ENCODE data around the gene CPLX1. TPM values are rescaled to one million over a fixed set of nuclear protein-coding genes. Genes with fewer than 3 reads are reported as not detected.
"Not testable (repeated sequence)": the region's sequence is repeated elsewhere in the genome, so short reads cannot be mapped to it uniquely, and the experiment has no call there.

The CPLX1 gene
- total RNA-seq, 4 donors from 2014 or later, result 0.31 to 0.96 (median 0.54) TPM; not detected in 1

- H3K27me3 ChIP-seq, result peaks cover 91% of the 10 kb centered on the region
- no peak for ATAC-seq
- WGBS, 2 donors (ENCODE audit: low coverage in 1 of 2), result 50 to 82% methylated on average over 4 to 7 of the region's 10 CpGs
Observed at GRCh38 chr4:813900-814299, 12.0 kb downstream of the CPLX1 start.

DNA sequence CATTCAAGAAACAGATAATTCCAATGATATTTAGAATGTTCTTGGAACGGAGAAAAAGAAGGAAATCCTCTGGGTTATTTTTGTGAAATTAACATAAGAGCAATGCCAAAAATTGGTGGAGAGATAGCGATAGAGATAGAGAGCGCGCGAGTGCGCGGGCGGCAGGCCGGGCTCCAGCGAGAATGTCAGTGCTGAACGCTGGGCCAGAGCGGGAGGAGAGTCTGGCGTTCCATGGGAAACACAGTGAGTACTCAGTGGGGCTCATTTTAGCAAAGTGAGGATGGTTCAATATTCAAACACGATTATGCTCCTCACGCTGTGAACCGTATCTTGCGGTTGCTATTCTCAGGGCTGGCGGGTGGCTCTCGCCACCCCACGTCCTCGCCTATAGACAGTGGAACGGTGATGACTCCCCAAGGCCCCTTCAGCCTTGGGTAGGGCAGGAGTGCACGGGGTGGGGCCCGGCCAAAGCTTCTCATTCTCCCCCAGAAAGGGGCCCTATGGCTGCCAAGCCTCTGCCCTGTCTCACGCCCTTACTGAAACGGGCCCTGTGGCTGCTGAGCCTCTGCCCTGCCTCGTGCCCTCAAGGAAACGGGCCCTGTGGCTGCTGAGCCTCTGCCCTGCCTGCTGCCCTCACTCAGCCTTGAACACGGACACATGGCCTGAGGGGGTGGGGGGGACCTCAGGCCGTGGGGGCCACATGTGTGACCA is 16.9 kb downstream of the CPLX1 start:
- Histone ChIP-seq H3K27ac (no peak overlapping the region), H3K27me3 (peaks cover 84% of the 10 kb centered on the region), H3K4me3 (no peak overlapping the region), H3K9me3 (no peaks in the 10 kb centered on the region), H3K4me1 (no peaks in the 10 kb centered on the region), H3K36me3 (no peaks in the 10 kb centered on the region)
- no peak for ATAC-seq
- 45% methylated on average over 15 to 16 of the region's 30 CpGs for WGBS, 2 donors (ENCODE audit: low coverage in 1 of 2)
- TF ChIP-seq POLR2A (IDR thresholded peaks at IDR 0.05), result no peak
- TF ChIP-seq EP300 (IDR thresholded peaks at IDR 0.05), result no peak
- TF ChIP-seq, protein P1, sequence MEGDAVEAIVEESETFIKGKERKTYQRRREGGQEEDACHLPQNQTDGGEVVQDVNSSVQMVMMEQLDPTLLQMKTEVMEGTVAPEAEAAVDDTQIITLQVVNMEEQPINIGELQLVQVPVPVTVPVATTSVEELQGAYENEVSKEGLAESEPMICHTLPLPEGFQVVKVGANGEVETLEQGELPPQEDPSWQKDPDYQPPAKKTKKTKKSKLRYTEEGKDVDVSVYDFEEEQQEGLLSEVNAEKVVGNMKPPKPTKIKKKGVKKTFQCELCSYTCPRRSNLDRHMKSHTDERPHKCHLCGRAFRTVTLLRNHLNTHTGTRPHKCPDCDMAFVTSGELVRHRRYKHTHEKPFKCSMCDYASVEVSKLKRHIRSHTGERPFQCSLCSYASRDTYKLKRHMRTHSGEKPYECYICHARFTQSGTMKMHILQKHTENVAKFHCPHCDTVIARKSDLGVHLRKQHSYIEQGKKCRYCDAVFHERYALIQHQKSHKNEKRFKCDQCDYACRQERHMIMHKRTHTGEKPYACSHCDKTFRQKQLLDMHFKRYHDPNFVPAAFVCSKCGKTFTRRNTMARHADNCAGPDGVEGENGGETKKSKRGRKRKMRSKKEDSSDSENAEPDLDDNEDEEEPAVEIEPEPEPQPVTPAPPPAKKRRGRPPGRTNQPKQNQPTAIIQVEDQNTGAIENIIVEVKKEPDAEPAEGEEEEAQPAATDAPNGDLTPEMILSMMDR (IDR thresholded peaks at IDR 0.05), result no peak
- no peak for TF ChIP-seq POLR2AphosphoS5 (IDR thresholded peaks at IDR 0.05)

More at GRCh38 chr4:813900-814299, 12.0 kb downstream of the CPLX1 start:
- Histone ChIP-seq H3K4me3 (no peak overlapping the region), H3K36me3 (no peaks in the 10 kb centered on the region), H3K9me3 (no peaks in the 10 kb centered on the region), H3K27ac (no peak overlapping the region), H3K4me1 (no peaks in the 10 kb centered on the region)
- no peak for TF ChIP-seq EP300 (IDR thresholded peaks at IDR 0.05)
- no peak for TF ChIP-seq POLR2AphosphoS5 (IDR thresholded peaks at IDR 0.05)
- TF ChIP-seq POLR2A (IDR thresholded peaks at IDR 0.05), result no peak

DNA sequence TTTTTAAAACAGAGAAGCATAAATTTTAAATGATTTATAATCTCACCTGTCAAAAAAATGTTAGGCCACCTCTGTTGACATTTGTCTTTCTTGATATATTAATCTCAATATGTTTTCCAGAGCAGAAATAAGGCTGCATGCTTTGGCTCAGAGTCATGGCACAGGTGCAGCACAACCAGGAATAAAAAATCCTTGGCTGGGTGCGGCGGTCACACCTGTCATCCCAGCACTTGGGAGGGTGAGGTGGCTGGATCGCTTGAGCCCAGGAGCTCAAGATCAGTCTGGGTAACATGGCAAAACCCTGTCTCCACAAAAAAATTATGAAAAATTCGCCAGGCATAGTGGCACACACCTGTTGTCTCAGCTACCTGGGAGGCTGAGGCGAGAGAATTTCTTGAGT is 18.1 kb downstream of the CPLX1 start:
- H3K27ac ChIP-seq, result no peak overlapping the region
- no peaks in the 10 kb centered on the region for H3K36me3 ChIP-seq
- ATAC-seq, result no peak
- peaks cover 83% of the 10 kb centered on the region for H3K27me3 ChIP-seq
- 50 to 74% methylated on average over 2 to 5 of the region's 5 CpGs for WGBS, 2 donors (ENCODE audit: low coverage in 1 of 2)
- H3K4me3 ChIP-seq, result no peak overlapping the region
- no peaks in the 10 kb centered on the region for H3K4me1 ChIP-seq
- TF ChIP-seq EP300 (IDR thresholded peaks at IDR 0.05) (no peak), POLR2AphosphoS5 (IDR thresholded peaks at IDR 0.05) (no peak), POLR2A (IDR thresholded peaks at IDR 0.05) (no peak)
- TF ChIP-seq, protein P1 (IDR thresholded peaks at IDR 0.05), result no peak
- no peaks in the 10 kb centered on the region for H3K9me3 ChIP-seq

- H3K36me3 ChIP-seq, H3K27ac ChIP-seq, ATAC-seq, H3K4me1 ChIP-seq, H3K4me3 ChIP-seq, H3K9me3 ChIP-seq: not testable (repeated sequence)
- 81 to 89% methylated on average over 4 of the region's 4 CpGs for WGBS, 2 donors (ENCODE audit: low coverage in 1 of 2)
- H3K27me3 ChIP-seq, result peaks cover 75% of the 10 kb centered on the region
Observed at GRCh38 chr4:806979-807378, 18.9 kb downstream of the CPLX1 start.

DNA sequence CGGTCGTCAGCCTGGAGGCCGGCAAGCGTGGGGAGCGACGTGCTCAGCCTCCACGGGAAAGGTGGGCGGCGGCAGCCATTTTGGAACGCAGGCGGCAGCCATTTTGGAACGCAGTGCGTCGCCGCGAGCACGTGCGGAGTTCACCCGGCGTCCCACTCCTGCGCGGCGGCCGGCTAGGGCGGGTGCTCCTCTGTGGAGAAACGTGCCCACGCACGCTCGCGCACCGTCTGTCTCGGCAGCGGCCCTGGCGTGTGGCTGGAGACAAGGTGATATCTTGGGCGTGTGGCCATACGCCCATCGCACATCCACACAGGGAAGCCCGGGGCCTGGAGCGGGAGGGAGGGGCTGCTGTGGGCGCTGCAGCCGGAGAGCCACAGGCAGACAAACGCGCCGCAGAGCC is 21.1 kb downstream of the CPLX1 start:
- Histone ChIP-seq H3K9me3 (no peaks in the 10 kb centered on the region), H3K27ac (no peak overlapping the region), H3K4me1 (no peaks in the 10 kb centered on the region), H3K4me3 (no peak overlapping the region), H3K36me3 (no peaks in the 10 kb centered on the region), H3K27me3 (peaks cover 56% of the 10 kb centered on the region)
- WGBS, 2 donors (ENCODE audit: low coverage in 1 of 2), result 55 to 77% methylated on average over 2 to 7 of the region's 44 CpGs
- TF ChIP-seq POLR2A (IDR thresholded peaks at IDR 0.05) (no peak), EP300 (IDR thresholded peaks at IDR 0.05) (no peak), POLR2AphosphoS5 (IDR thresholded peaks at IDR 0.05) (no peak)
- TF ChIP-seq, protein P1 (IDR thresholded peaks at IDR 0.05), result no peak
- ATAC-seq, result no peak

DNA sequence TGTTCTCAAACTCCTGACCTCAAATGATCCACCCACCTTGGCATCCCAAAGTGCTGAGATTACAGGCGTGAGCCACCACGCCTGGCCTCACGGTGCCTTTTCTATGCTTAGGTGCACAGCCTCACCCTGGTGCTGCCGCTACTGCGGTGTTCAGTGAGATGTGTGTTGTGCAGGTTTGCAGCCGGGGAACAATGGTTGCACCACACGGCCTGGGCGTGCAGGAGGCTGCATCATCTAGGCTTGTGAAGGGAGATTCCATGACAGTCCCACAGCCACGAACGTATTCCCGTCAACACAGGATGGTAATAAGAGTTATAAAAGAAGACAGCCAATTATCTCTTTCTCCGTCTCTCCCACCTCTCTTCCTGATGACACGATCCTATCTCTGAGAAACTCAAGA is 22.0 kb downstream of the CPLX1 start:
- no peak for ATAC-seq
- Histone ChIP-seq H3K27ac (no peak overlapping the region), H3K27me3 (peaks cover 56% of the 10 kb centered on the region), H3K36me3 (no peaks in the 10 kb centered on the region), H3K4me1 (no peaks in the 10 kb centered on the region), H3K9me3 (no peaks in the 10 kb centered on the region), H3K4me3 (no peak overlapping the region)
- TF ChIP-seq, protein P1 (IDR thresholded peaks at IDR 0.05), result no peak
- TF ChIP-seq EP300 (IDR thresholded peaks at IDR 0.05), result no peak
- no peak for TF ChIP-seq POLR2A (IDR thresholded peaks at IDR 0.05)
- TF ChIP-seq POLR2AphosphoS5 (IDR thresholded peaks at IDR 0.05), result no peak
- 91 to 93% methylated on average over 3 to 12 of the region's 13 CpGs for WGBS, 2 donors (ENCODE audit: low coverage in 1 of 2)

Measured in gastroesophageal sphincter (tissue), 4 donors.